ENCODE data around the gene ERAP2. TPM values are rescaled to one million over a fixed set of nuclear protein-coding genes. Genes with fewer than 3 reads are reported as not detected.
A peak's percentile ranks its signal among the peaks of the same experiment; 100 is the strongest.

ERAP2 gene
- polyA plus RNA-seq, 1 donor from 2014 or later: not detected

GRCh38 chr5:96928931-96929708 lies 52.8 kb downstream of the ERAP2 start:
- Histone ChIP-seq H3K4me3 (ENCODE audit: low read length) (no peak overlapping the region), H3K9me2 (ENCODE audit: insufficient read depth, low read length) (no peaks in the 10 kb centered on the region), H3F3A (ENCODE audit: insufficient read depth, low read length, poor library complexity, severe bottlenecking) (no peaks in the 10 kb centered on the region), H3K9me3 (ENCODE audit: low read length) (no peaks in the 10 kb centered on the region), H4K20me1 (ENCODE audit: insufficient read depth) (no peaks in the 10 kb centered on the region), H3K4me2 (ENCODE audit: low read length) (no peak overlapping the region), H3K9ac (ENCODE audit: low read length) (no peak overlapping the region), H3K27ac (ENCODE audit: low read length) (no peak overlapping the region), H2AFZ (ENCODE audit: low read depth, low read length) (no peak overlapping the region), H3K79me2 (replicated peaks; ENCODE audit: insufficient read depth, low read length) (peaks cover 11% of the 10 kb centered on the region), H3K27me3 (ENCODE audit: insufficient read depth, low read depth, low read length) (no peaks in the 10 kb centered on the region), H3K36me3 (ENCODE audit: insufficient read depth, low read length) (no peaks in the 10 kb centered on the region)
- TF ChIP-seq POLR2AphosphoS5 (IDR thresholded peaks at IDR 0.05) (no peak), EZH2 (IDR thresholded peaks at IDR 0.05; ENCODE audit: borderline replicate concordance, insufficient read depth, low read length, poor library complexity, severe bottlenecking) (no peak), REST (IDR thresholded peaks at IDR 0.05; ENCODE audit: borderline replicate concordance) (no peak), TAF1 (IDR thresholded peaks at IDR 0.05; ENCODE audit: low read depth) (no peak), EP300 (conservative IDR thresholded peaks at IDR 0.05; ENCODE audit: poor library complexity, severe bottlenecking) (no peak), SMC3 (conservative IDR thresholded peaks at IDR 0.05; ENCODE audit: poor library complexity) (no peak), MXI1 (conservative IDR thresholded peaks at IDR 0.05; ENCODE audit: poor library complexity, severe bottlenecking) (no peak), RAD21 (conservative IDR thresholded peaks at IDR 0.05) (no peak), CTCF (IDR thresholded peaks at IDR 0.05; ENCODE audit: poor library complexity, severe bottlenecking) (no peak)

GRCh38 chr5:96930058-96930457 lies 53.8 kb downstream of the ERAP2 start:
- Histone ChIP-seq H3K4me2 (ENCODE audit: low read length) (no peak overlapping the region), H3K36me3 (ENCODE audit: insufficient read depth, low read length) (no peaks in the 10 kb centered on the region), H3K9me3 (ENCODE audit: low read length) (no peaks in the 10 kb centered on the region), H4K20me1 (ENCODE audit: insufficient read depth) (no peaks in the 10 kb centered on the region), H3K4me3 (ENCODE audit: low read length) (peak overlapping the region; percentile 92), H3F3A (ENCODE audit: insufficient read depth, low read length, poor library complexity, severe bottlenecking) (no peaks in the 10 kb centered on the region), H2AFZ (ENCODE audit: low read depth, low read length) (no peak overlapping the region), H3K9ac (ENCODE audit: low read length) (no peak overlapping the region), H3K79me2 (replicated peaks; ENCODE audit: insufficient read depth, low read length) (peaks cover 11% of the 10 kb centered on the region), H3K27ac (ENCODE audit: low read length) (no peak overlapping the region), H3K9me2 (ENCODE audit: insufficient read depth, low read length) (no peaks in the 10 kb centered on the region), H3K27me3 (ENCODE audit: insufficient read depth, low read depth, low read length) (no peaks in the 10 kb centered on the region)
- TF ChIP-seq EZH2 (IDR thresholded peaks at IDR 0.05; ENCODE audit: borderline replicate concordance, insufficient read depth, low read length, poor library complexity, severe bottlenecking) (no peak), RAD21 (conservative IDR thresholded peaks at IDR 0.05) (no peak), POLR2AphosphoS5 (IDR thresholded peaks at IDR 0.05) (no peak), EP300 (conservative IDR thresholded peaks at IDR 0.05; ENCODE audit: poor library complexity, severe bottlenecking) (no peak), CTCF (IDR thresholded peaks at IDR 0.05; ENCODE audit: poor library complexity, severe bottlenecking) (no peak), SMC3 (conservative IDR thresholded peaks at IDR 0.05; ENCODE audit: poor library complexity) (no peak), MXI1 (conservative IDR thresholded peaks at IDR 0.05; ENCODE audit: poor library complexity, severe bottlenecking) (no peak)
